Peyer's patch (tissue), 4 donors: ENCODE data around the gene PMPCA. TPM values are rescaled to one million over a fixed set of nuclear protein-coding genes. Genes with fewer than 3 reads are reported as not detected.

ENCODE experiments used
- DNase-seq, 3 donors: peaks; one replicate each; pipeline ENCODE4 v3.0.0-alpha.2; 2017 to 2019
- H3K27ac ChIP-seq, 4 donors: fragments of 200-600 bp; sonication (generic); one replicate each; pipeline ENCODE4 v1.5.1; 2016 to 2019
- H3K27me3 ChIP-seq, 2 donors: fragments of 200-600 bp; sonication (generic); one replicate each; pipeline ENCODE4 v1.5.1; 2019
- H3K36me3 ChIP-seq, 3 donors: fragments of 200-600 bp; sonication (generic); one replicate each; pipeline ENCODE4 v1.5.1; 2016 to 2019
- H3K4me1 ChIP-seq, 4 donors: fragments of 200-600 bp; sonication (generic); one replicate each; pipeline ENCODE4 v1.5.1; 2016 to 2019
- H3K4me3 ChIP-seq, 4 donors: fragments of 200-600 bp; sonication (generic); 1 replicate in 3 of 4; 2 replicates in 1 of 4; pipeline ENCODE4 v1.5.1; 2016 to 2019; ENCODE audit warnings: mild to moderate bottlenecking in 1 of 4
- H3K9me3 ChIP-seq, 4 donors: fragments of 200-600 bp; sonication (generic); one replicate each; pipeline ENCODE4 v1.5.1; 2016 to 2019; ENCODE audit warnings: mild to moderate bottlenecking in 1 of 4
- POLR2A ChIP-seq, 2 donors: fragments of 450-650 bp; IDR thresholded peaks; one replicate each; pipeline ENCODE4 v1.5.1; 2017; ENCODE audit warnings: antibody characterized with exemption in 2 of 2, mild to moderate bottlenecking in 2 of 2, moderate library complexity in 2 of 2
- total RNA-seq, 4 donors: library from RNA; depleted of rRNA; stranded (reverse); fragments of >200 nt; gene quantifications; one replicate each; pipeline ENCODE4 v1.1.0, GENCODE V29; 2016
- TF ChIP-seq, protein P1 (sequence below), 6 experiments: fragments of 450-650 bp in 4 of 6; fragments of 200-600 bp in 2 of 6; sonication (generic) in 1 of 6; IDR thresholded peaks; one replicate each; pipeline ENCODE4 v1.5.1; 2017 to 2019; ENCODE audit warnings: antibody characterized with exemption in 6 of 6, mild to moderate bottlenecking in 3 of 6, moderate library complexity in 1 of 6

The PMPCA gene
- total RNA-seq, 4 donors from 2014 or later: 32.8 to 73.4 (median 47.3) TPM

DNA sequence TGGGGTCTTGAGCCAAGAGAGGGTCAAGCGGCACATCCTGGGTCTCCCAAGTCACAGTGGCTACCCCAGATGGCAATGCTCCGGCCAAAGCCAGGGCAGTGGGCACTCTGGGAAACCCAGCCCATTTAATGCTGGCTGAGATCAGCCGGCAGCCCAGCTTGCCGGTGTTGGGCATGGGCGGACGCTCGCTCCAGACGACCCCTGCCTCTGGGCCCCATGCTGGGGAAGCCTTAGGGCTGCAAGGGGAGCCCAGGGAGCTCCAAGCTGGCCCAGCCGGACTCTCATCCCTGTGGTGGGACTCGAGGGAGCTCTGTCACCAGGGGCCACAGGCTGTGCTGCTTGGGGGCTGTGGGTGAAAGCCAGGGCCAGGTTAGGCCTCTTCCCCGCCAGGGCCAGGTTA lies 31.1 kb upstream of the PMPCA start:
- no peak for DNase-seq
- Histone ChIP-seq H3K36me3 (peaks cover 0 to 63% (median 0%) of the 10 kb centered on the region in 3 donors), H3K27ac (no peak overlapping the region), H3K9me3 (no peaks in the 10 kb centered on the region), H3K4me3 (no peak overlapping the region), H3K4me1 (no peaks in the 10 kb centered on the region), H3K27me3 (no peaks in the 10 kb centered on the region)
- no peak for TF ChIP-seq POLR2A (IDR thresholded peaks at IDR 0.05)

DNA sequence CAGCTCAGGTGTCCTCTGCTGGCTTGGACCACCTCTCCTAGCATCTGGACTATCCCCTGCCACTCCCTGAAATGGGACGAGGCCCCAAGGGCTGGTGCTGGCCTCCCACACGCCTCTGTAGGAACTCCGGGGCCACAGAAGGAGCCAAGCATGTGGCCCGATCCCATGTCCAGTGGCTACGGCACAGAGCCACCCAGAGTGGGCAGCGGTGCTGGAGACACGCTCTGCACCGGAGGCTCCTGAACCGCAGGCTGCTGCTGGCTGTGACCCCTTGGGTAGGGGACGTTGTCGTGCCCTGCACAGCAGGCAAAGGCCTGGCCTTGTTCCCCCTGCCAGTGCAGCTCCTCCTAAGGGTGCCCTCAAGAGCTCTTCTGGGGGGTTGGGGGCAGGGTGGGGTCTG lies 30.6 kb upstream of the PMPCA start:
- TF ChIP-seq, protein P1, sequence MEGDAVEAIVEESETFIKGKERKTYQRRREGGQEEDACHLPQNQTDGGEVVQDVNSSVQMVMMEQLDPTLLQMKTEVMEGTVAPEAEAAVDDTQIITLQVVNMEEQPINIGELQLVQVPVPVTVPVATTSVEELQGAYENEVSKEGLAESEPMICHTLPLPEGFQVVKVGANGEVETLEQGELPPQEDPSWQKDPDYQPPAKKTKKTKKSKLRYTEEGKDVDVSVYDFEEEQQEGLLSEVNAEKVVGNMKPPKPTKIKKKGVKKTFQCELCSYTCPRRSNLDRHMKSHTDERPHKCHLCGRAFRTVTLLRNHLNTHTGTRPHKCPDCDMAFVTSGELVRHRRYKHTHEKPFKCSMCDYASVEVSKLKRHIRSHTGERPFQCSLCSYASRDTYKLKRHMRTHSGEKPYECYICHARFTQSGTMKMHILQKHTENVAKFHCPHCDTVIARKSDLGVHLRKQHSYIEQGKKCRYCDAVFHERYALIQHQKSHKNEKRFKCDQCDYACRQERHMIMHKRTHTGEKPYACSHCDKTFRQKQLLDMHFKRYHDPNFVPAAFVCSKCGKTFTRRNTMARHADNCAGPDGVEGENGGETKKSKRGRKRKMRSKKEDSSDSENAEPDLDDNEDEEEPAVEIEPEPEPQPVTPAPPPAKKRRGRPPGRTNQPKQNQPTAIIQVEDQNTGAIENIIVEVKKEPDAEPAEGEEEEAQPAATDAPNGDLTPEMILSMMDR (IDR thresholded peaks at IDR 0.05): no peak
- no peak for TF ChIP-seq POLR2A (IDR thresholded peaks at IDR 0.05)
- no peaks in the 10 kb centered on the region for H3K9me3 ChIP-seq
- H3K4me1 ChIP-seq: no peaks in the 10 kb centered on the region
- H3K27ac ChIP-seq: no peak overlapping the region
- no peak for DNase-seq
- no peak overlapping the region for H3K4me3 ChIP-seq
- peaks cover 0 to 67% (median 0%) of the 10 kb centered on the region in 3 donors for H3K36me3 ChIP-seq
- H3K27me3 ChIP-seq: no peaks in the 10 kb centered on the region

DNA sequence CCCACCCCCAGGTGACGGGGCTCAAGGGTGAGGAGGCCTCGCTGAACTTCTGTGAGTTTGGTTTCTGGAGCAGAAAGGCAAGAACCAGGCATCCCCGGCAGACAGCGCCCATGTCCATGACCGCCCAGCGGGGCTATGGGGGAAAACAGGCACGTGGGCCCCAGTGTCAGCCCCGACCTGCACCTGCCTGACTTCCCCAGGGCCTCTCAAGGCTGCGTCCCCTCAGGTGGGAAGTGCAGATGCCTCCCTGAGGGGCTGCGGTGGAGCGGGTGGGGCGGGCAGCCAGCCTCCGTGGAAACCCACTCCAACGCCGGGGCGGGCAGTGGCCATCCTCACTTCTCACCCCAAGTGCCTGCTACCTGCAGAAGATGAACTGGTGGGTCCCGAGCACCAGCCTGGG lies 30.1 kb upstream of the PMPCA start:
- no peaks in the 10 kb centered on the region for H3K9me3 ChIP-seq
- no peaks in the 10 kb centered on the region for H3K27me3 ChIP-seq
- TF ChIP-seq, protein P1 (IDR thresholded peaks at IDR 0.05): no peak
- no peak overlapping the region for H3K27ac ChIP-seq
- peaks cover 0 to 72% (median 0%) of the 10 kb centered on the region in 3 donors for H3K36me3 ChIP-seq
- H3K4me3 ChIP-seq: no peak overlapping the region
- DNase-seq: no peak
- no peaks in the 10 kb centered on the region for H3K4me1 ChIP-seq

DNA sequence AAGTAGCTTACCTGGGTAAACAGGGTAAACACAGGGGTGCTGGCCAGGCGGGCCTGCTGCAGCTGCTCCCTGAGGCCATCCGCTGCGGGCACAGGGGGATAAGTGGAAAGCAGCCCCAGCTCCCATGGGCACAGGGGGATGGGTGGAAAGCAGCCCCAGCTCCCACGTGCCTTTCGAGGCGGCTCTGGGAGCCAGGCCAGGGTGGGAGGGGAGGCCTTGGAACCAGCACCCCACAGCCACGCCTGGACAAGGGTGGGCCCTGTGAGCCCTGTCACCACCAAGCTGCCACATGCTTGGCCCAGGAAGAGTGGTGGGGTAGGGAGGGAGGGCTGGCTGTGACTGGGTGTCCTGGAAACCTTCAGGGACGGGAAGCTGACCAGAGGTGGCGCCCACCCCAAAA lies 29.1 kb upstream of the PMPCA start:
- Histone ChIP-seq H3K36me3 (peaks cover 0 to 74% (median 0%) of the 10 kb centered on the region in 3 donors), H3K9me3 (no peaks in the 10 kb centered on the region), H3K4me3 (no peak overlapping the region), H3K27ac (no peak overlapping the region), H3K4me1 (no peaks in the 10 kb centered on the region), H3K27me3 (no peaks in the 10 kb centered on the region)
- DNase-seq: no peak
- TF ChIP-seq, protein P1 (IDR thresholded peaks at IDR 0.05): no peak

DNA sequence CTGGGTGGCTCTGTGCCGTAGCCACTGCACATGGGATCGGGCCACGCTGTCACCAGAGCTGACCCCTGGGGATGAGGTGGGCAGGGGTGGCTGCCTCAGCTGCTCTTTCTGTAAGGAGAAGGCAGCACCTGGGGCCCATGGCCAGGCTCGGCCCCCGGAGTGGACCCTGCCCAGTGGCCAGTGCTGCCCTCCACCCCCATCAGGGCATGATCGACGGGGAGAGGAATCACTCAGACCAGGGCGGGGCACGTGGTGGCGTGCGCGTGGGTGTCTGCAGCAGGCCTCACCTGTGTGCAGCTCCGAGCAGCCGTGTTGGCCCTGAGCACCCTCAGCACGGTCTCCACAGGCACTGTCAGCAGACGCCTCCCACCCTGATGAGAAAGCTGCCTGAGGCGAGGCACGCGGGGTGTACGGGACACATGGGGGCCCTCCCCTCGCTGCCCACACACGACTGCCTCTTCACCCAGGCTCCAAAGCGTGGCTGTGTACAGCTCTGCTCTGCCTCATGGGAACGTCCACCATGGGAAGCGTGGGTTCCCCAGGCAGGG lies 28.4 kb upstream of the PMPCA start:
- Histone ChIP-seq H3K4me3 (no peak overlapping the region), H3K4me1 (no peaks in the 10 kb centered on the region), H3K36me3 (peaks cover 0 to 82% (median 0%) of the 10 kb centered on the region in 3 donors), H3K27me3 (no peaks in the 10 kb centered on the region), H3K27ac (no peak overlapping the region), H3K9me3 (no peaks in the 10 kb centered on the region)
- DNase-seq: no peak
- TF ChIP-seq, protein P1 (IDR thresholded peaks at IDR 0.05): no peak
- no peak for TF ChIP-seq POLR2A (IDR thresholded peaks at IDR 0.05)

DNA sequence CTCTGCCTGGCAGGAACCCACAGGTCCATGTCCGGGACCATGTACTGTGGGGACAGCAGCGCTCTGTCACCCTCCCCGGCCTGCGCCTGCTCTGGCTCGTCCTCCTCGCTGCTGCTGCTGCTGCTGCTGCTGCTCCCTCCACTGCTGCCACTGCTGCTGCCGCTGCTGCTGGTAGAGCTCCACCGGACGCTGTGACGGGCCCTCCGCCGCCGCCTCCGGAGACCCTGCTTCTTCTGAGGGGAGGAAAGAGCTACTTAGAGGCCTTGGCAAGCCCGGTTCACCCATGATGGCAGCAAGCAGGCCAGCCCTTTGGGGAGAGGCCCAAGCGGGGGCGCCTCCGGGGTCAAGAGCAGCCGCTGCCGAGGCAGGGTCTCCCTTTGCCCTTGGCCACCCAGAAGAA lies 27.0 kb upstream of the PMPCA start:
- TF ChIP-seq POLR2A (IDR thresholded peaks at IDR 0.05): no peak
- TF ChIP-seq, protein P1 (IDR thresholded peaks at IDR 0.05): no peak
- Histone ChIP-seq H3K27ac (no peak overlapping the region), H3K9me3 (no peaks in the 10 kb centered on the region), H3K4me1 (no peaks in the 10 kb centered on the region), H3K27me3 (no peaks in the 10 kb centered on the region), H3K36me3 (peaks cover 0 to 90% (median 0%) of the 10 kb centered on the region in 3 donors), H3K4me3 (no peak overlapping the region)
- DNase-seq: no peak
